Activated T-cell treated with anti-CD3 and anti-CD28 coated beads, Interleukin-2, amount 50 U/mL, for 24 hours (primary cell): ENCODE measurements around the gene PGM1.
A peak's percentile ranks its signal among the peaks of the same experiment; 100 is the strongest.
"Not testable (repeated sequence)": the region's sequence is repeated elsewhere in the genome, so short reads cannot be mapped to it uniquely, and the experiment has no call there.

Source experiments
- DNase-seq: peaks from one replicate; pipeline ENCODE4 v3.0.0-alpha.2; 2020
- H3K27ac Mint-ChIP-seq: 2 replicates; pipeline ENCODE4 v1.8.0; 2020; ENCODE audit warnings: mild to moderate bottlenecking, mixed read lengths
- H3K27me3 Mint-ChIP-seq: 2 replicates; pipeline ENCODE4 v1.8.0; 2020; ENCODE audit warnings: mixed read lengths
- H3K36me3 Mint-ChIP-seq: 2 replicates; pipeline ENCODE4 v1.8.0; 2020; ENCODE audit warnings: low read depth, mixed read lengths
- H3K4me1 Mint-ChIP-seq: 2 replicates; pipeline ENCODE4 v1.8.0; 2020; ENCODE audit warnings: low read depth, mixed read lengths
- H3K4me3 Mint-ChIP-seq: 2 replicates; pipeline ENCODE4 v1.8.0; 2020; ENCODE audit warnings: mild to moderate bottlenecking, moderate library complexity, mixed read lengths
- H3K9me3 Mint-ChIP-seq: 2 replicates; pipeline ENCODE4 v1.8.0; 2020; ENCODE audit warnings: mixed read lengths

PGM1 gene

GRCh38 chr1:63586326-63586725 lies 6.9 kb upstream of the PGM1 start:
- not testable (repeated sequence) for H3K27ac Mint-ChIP-seq, H3K9me3 Mint-ChIP-seq, DNase-seq, H3K4me3 Mint-ChIP-seq, H3K27me3 Mint-ChIP-seq
- Mint-ChIP-seq H3K4me1 (peaks cover 18% of the 10 kb centered on the region), H3K36me3 (peaks cover 22% of the 10 kb centered on the region)

- Mint-ChIP-seq H3K27me3 (no peaks in the 10 kb centered on the region), H3K36me3 (peaks cover 15% of the 10 kb centered on the region), H3K27ac (no peak overlapping the region), H3K4me3 (no peak overlapping the region), H3K9me3 (no peaks in the 10 kb centered on the region), H3K4me1 (peaks cover 37% of the 10 kb centered on the region)
- DNase-seq = no peak
These were observed 3.0 kb upstream of the PGM1 start for GRCh38 chr1:63590166-63590560.

GRCh38 chr1:63592536-63593302 lies 492 bp upstream of the PGM1 start:
- Mint-ChIP-seq H3K36me3 (peaks cover 29% of the 10 kb centered on the region), H3K27ac (peak overlapping the region; percentile 96), H3K4me1 (peaks cover 41% of the 10 kb centered on the region), H3K4me3 (peak overlapping the region; percentile 94), H3K27me3 (no peaks in the 10 kb centered on the region), H3K9me3 (no peaks in the 10 kb centered on the region)
- DNase-seq = no peak

GRCh38 chr1:63593886-63594605 lies 835 bp downstream of the PGM1 start:
- DNase-seq = peak; percentile 83
- H3K36me3 Mint-ChIP-seq = peaks cover 28% of the 10 kb centered on the region
- no peaks in the 10 kb centered on the region for H3K9me3 Mint-ChIP-seq
- peak overlapping the region; percentile 94 for H3K4me3 Mint-ChIP-seq
- peaks cover 35% of the 10 kb centered on the region for H3K4me1 Mint-ChIP-seq
- no peaks in the 10 kb centered on the region for H3K27me3 Mint-ChIP-seq
- peak overlapping the region; percentile 98 for H3K27ac Mint-ChIP-seq

GRCh38 chr1:63595435-63595834 lies 2.2 kb downstream of the PGM1 start:
- peak overlapping the region; percentile 34 for H3K4me3 Mint-ChIP-seq
- no peak overlapping the region for H3K27ac Mint-ChIP-seq
- no peaks in the 10 kb centered on the region for H3K9me3 Mint-ChIP-seq
- no peak for DNase-seq
- H3K27me3 Mint-ChIP-seq = no peaks in the 10 kb centered on the region
- H3K36me3 Mint-ChIP-seq = peaks cover 27% of the 10 kb centered on the region
- H3K4me1 Mint-ChIP-seq = peaks cover 35% of the 10 kb centered on the region

- Mint-ChIP-seq H3K27ac (no peak overlapping the region), H3K4me1 (peaks cover 17% of the 10 kb centered on the region), H3K27me3 (no peaks in the 10 kb centered on the region), H3K4me3 (no peak overlapping the region), H3K9me3 (no peaks in the 10 kb centered on the region), H3K36me3 (peaks cover 18% of the 10 kb centered on the region)
- no peak for DNase-seq
These were observed 6.6 kb downstream of the PGM1 start for GRCh38 chr1:63599799-63600198.

- Mint-ChIP-seq H3K9me3 (no peaks in the 10 kb centered on the region), H3K4me1 (peaks cover 15% of the 10 kb centered on the region), H3K4me3 (no peak overlapping the region), H3K36me3 (peaks cover 16% of the 10 kb centered on the region), H3K27me3 (no peaks in the 10 kb centered on the region), H3K27ac (no peak overlapping the region)
- no peak for DNase-seq
These were observed 7.0 kb downstream of the PGM1 start for GRCh38 chr1:63600248-63600647.

- Mint-ChIP-seq H3K36me3 (peaks cover 9% of the 10 kb centered on the region), H3K4me3 (no peak overlapping the region), H3K27me3 (no peaks in the 10 kb centered on the region), H3K27ac (no peak overlapping the region), H3K9me3 (no peaks in the 10 kb centered on the region), H3K4me1 (peaks cover 8% of the 10 kb centered on the region)
- DNase-seq = no peak
These were observed 7.8 kb downstream of the PGM1 start for GRCh38 chr1:63601061-63601460.

GRCh38 chr1:63601463-63601862 lies 8.3 kb downstream of the PGM1 start:
- no peak overlapping the region for H3K27ac Mint-ChIP-seq
- H3K4me1 Mint-ChIP-seq = peaks cover 9% of the 10 kb centered on the region
- no peaks in the 10 kb centered on the region for H3K27me3 Mint-ChIP-seq
- no peaks in the 10 kb centered on the region for H3K9me3 Mint-ChIP-seq
- peaks cover 7% of the 10 kb centered on the region for H3K36me3 Mint-ChIP-seq
- no peak for DNase-seq
- H3K4me3 Mint-ChIP-seq = no peak overlapping the region

GRCh38 chr1:63601912-63602311 lies 8.7 kb downstream of the PGM1 start:
- Mint-ChIP-seq H3K27ac (no peak overlapping the region), H3K36me3 (peaks cover 4% of the 10 kb centered on the region), H3K9me3 (no peaks in the 10 kb centered on the region), H3K4me3 (no peak overlapping the region), H3K27me3 (no peaks in the 10 kb centered on the region), H3K4me1 (peaks cover 7% of the 10 kb centered on the region)
- no peak for DNase-seq

- Mint-ChIP-seq H3K9me3 (no peaks in the 10 kb centered on the region), H3K4me3 (no peak overlapping the region), H3K27me3 (no peaks in the 10 kb centered on the region), H3K36me3 (peaks cover 3% of the 10 kb centered on the region), H3K27ac (no peak overlapping the region), H3K4me1 (peaks cover 6% of the 10 kb centered on the region)
- DNase-seq = no peak
These were observed 9.4 kb downstream of the PGM1 start for GRCh38 chr1:63602629-63603028.

- H3K4me1 Mint-ChIP-seq = peaks cover 6% of the 10 kb centered on the region
- H3K36me3 Mint-ChIP-seq = peaks cover 3% of the 10 kb centered on the region
- no peak overlapping the region for H3K4me3 Mint-ChIP-seq
- DNase-seq = no peak
- H3K27me3 Mint-ChIP-seq = no peaks in the 10 kb centered on the region
- H3K9me3 Mint-ChIP-seq = no peaks in the 10 kb centered on the region
- H3K27ac Mint-ChIP-seq = no peak overlapping the region
These were observed 10.6 kb downstream of the PGM1 start for GRCh38 chr1:63603810-63604209.

- Mint-ChIP-seq H3K36me3 (peaks cover 3% of the 10 kb centered on the region), H3K27ac (no peak overlapping the region), H3K4me1 (peaks cover 10% of the 10 kb centered on the region), H3K9me3 (no peaks in the 10 kb centered on the region), H3K4me3 (no peak overlapping the region), H3K27me3 (no peaks in the 10 kb centered on the region)
- no peak for DNase-seq
These were observed 14.1 kb downstream of the PGM1 start for GRCh38 chr1:63607322-63607721.

- DNase-seq = no peak
- H3K27ac Mint-ChIP-seq = no peak overlapping the region
- H3K4me1 Mint-ChIP-seq = peaks cover 12% of the 10 kb centered on the region
- no peaks in the 10 kb centered on the region for H3K27me3 Mint-ChIP-seq
- H3K36me3 Mint-ChIP-seq = peaks cover 3% of the 10 kb centered on the region
- no peak overlapping the region for H3K4me3 Mint-ChIP-seq
- no peaks in the 10 kb centered on the region for H3K9me3 Mint-ChIP-seq
These were observed 18.0 kb downstream of the PGM1 start for GRCh38 chr1:63611231-63611630.

- H3K27ac Mint-ChIP-seq = no peak overlapping the region
- H3K36me3 Mint-ChIP-seq = peaks cover 3% of the 10 kb centered on the region
- H3K9me3 Mint-ChIP-seq = no peaks in the 10 kb centered on the region
- no peaks in the 10 kb centered on the region for H3K27me3 Mint-ChIP-seq
- H3K4me3 Mint-ChIP-seq = no peak overlapping the region
- H3K4me1 Mint-ChIP-seq = peaks cover 8% of the 10 kb centered on the region
- DNase-seq = no peak
These were observed 19.4 kb downstream of the PGM1 start for GRCh38 chr1:63612564-63612963.
